Panc1 (cell line): Measurements from ENCODE around the gene DUSP11. TPM values are rescaled to one million over a fixed set of nuclear protein-coding genes. Genes with fewer than 3 reads are reported as not detected.

Experiments used
- total RNA-seq: library from RNA; stranded (reverse); gene quantifications from one replicate; pipeline ENCODE4 v1.2.1, GENCODE V29; 2021; ENCODE audit not compliant: unreplicated experiment

DUSP11 gene
- total RNA-seq, 1 experiment from 2014 or later, result 16.9 TPM

Other genes with a start within 250 kb of the DUSP11 start
- not detected for gene NAT8, start 137.7 kb downstream of the DUSP11 start, total RNA-seq
- gene TPRKB, start 42.8 kb downstream of the DUSP11 start, total RNA-seq, result 38.5 TPM
- gene C2orf78, start 4.1 kb upstream of the DUSP11 start, total RNA-seq, result not detected
- gene STAMBP, start 48.9 kb upstream of the DUSP11 start, total RNA-seq, result 49.0 TPM
- gene ACTG2, start 112.9 kb upstream of the DUSP11 start, total RNA-seq, result 0.23 TPM
- 78.5 TPM for gene DGUOK, start 146.8 kb upstream of the DUSP11 start, total RNA-seq
- 13.1 TPM for gene TET3, start 204.8 kb upstream of the DUSP11 start, total RNA-seq